ENCODE data around the gene MUSK.
A peak's percentile ranks its signal among the peaks of the same experiment; 100 is the strongest.

MUSK gene

DNA sequence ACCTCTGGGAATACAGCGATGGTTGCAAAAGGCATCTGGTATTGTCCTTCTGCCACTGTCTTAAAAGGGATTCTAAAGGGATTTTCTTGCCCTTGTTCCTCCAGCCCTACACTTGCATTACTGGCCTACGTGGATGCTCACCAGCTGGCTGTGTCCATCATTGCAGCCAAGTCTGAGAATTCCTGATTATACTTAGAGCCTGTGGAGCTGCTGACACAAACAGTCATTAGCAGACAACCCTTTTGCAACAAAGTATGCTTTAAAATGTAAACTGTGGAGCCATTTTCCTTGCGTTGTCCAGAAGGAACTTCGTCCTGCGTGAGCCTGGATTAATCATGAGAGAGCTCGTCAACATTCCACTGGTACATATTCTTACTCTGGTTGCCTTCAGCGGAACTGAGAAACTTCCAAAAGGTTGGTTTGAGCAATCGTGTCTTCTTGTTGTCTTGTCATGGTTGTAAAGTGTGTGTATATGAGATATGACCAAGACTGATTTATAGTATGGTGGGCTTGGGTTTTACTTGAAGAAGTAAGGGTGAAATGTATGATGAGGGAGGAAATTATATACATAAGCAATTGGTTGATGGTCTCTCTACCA lies at the start of gene MUSK:
Gene MUSK, plus strand, starts transcription at position 222 of the 598 bp plus-strand sequence. Its CDS starts 114 bp downstream, at position 336.
- TF ChIP-seq, protein P1, sequence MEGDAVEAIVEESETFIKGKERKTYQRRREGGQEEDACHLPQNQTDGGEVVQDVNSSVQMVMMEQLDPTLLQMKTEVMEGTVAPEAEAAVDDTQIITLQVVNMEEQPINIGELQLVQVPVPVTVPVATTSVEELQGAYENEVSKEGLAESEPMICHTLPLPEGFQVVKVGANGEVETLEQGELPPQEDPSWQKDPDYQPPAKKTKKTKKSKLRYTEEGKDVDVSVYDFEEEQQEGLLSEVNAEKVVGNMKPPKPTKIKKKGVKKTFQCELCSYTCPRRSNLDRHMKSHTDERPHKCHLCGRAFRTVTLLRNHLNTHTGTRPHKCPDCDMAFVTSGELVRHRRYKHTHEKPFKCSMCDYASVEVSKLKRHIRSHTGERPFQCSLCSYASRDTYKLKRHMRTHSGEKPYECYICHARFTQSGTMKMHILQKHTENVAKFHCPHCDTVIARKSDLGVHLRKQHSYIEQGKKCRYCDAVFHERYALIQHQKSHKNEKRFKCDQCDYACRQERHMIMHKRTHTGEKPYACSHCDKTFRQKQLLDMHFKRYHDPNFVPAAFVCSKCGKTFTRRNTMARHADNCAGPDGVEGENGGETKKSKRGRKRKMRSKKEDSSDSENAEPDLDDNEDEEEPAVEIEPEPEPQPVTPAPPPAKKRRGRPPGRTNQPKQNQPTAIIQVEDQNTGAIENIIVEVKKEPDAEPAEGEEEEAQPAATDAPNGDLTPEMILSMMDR (conservative IDR thresholded peaks at IDR 0.05; ENCODE audit: low read depth), result no peak
- CTCF ChIA-PET, result interaction anchor here (0.6 to 0.8 kb wide), 2 partner anchors 30 to 758 kb away, joined by 3 read pairs; no protein-coding TSS in a partner anchor

DNA sequence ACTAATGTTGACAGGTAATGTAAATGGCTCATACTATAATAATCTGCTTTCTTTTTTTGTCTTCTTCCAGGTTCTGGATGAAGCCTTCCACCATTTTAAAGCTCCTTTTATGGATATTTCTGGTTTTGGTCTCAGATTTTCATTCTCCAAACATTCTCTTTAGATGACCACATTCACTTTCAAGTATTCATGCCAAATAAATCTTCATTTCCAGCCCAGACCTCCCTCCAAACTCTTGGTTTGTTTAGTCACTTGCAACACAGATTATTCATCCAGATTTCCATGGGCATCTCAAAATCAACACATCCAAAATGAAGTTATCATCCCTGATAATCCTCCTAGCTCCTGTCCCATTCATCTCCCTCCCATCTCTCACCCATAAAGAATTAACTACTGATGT lies 48.8 kb upstream of the MUSK start:
- ChIA-PET CTCF (interaction anchor here (0.8 to 1.2 kb wide), 2 partner anchors 10 to 192 kb away, joined by 3 read pairs; no protein-coding TSS in a partner anchor), POLR2A (ENCODE audit: low non-redundant PET) (no interaction called here)
- TF ChIP-seq, protein P1 (conservative IDR thresholded peaks at IDR 0.05; ENCODE audit: low read depth), result no peak
- DNase-seq (ENCODE audit: low spot score), result no peak
- no peak overlapping the region for H3K27ac ChIP-seq

More for the DNA sequence above, at the start of gene MUSK:
- no peak for DNase-seq (ENCODE audit: low spot score)
- H3K27ac ChIP-seq, result no peak within 1 kb of the TSS
- POLR2A ChIA-PET (ENCODE audit: low non-redundant PET), result no interaction called here

DNA sequence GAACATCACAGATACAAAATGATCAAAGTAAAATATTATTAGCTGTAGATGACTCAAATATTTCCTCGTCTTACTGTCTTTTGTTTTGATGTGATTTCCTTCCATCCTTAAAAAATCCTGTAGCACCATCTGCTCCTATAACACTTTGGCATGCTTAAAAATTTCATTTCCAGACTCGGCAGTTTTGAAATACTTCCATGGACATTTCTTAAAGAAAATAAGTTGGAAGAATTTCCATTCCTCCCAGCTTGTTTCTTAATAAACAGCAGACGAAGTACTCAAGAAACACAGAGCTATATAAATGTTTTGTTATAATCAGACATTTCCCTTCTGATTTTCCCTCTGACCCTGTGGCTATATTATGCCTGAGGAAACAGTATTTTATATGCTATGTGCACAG lies 47.9 kb upstream of the MUSK start:
- POLR2A ChIA-PET (ENCODE audit: low non-redundant PET), result no interaction called here
- H3K27ac ChIP-seq, result no peak overlapping the region
- TF ChIP-seq, protein P1 (conservative IDR thresholded peaks at IDR 0.05; ENCODE audit: low read depth), result no peak
- DNase-seq (ENCODE audit: low spot score), result no peak
- CTCF ChIA-PET, result no interaction called here

DNA sequence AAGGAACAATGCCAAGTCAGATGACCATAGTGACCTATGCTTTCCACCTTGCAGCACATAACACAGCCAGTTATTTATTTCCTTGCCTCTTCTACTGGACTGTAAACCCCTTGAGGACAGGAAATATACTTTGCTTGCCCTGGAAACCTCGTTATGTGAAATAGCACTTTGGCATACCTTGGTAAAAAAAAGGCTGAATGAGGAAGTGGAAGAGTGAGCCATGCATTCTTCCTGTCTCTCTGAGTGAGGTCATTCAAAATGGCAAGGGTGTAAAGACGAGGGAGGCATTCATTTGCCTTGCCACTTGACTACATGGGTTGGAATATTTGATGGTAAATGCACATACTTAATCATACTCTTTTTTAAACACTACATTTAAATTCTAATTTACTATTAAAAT lies 46.2 kb upstream of the MUSK start:
- no peak overlapping the region for H3K27ac ChIP-seq
- POLR2A ChIA-PET (ENCODE audit: low non-redundant PET), result no interaction called here
- TF ChIP-seq, protein P1 (conservative IDR thresholded peaks at IDR 0.05; ENCODE audit: low read depth), result no peak
- DNase-seq (ENCODE audit: low spot score), result no peak
- CTCF ChIA-PET, result interaction anchor here (0.6 to 2.0 kb wide), 4 partner anchors 12 to 443 kb away, joined by 3 to 15 read pairs (median 7); no protein-coding TSS in a partner anchor

DNA sequence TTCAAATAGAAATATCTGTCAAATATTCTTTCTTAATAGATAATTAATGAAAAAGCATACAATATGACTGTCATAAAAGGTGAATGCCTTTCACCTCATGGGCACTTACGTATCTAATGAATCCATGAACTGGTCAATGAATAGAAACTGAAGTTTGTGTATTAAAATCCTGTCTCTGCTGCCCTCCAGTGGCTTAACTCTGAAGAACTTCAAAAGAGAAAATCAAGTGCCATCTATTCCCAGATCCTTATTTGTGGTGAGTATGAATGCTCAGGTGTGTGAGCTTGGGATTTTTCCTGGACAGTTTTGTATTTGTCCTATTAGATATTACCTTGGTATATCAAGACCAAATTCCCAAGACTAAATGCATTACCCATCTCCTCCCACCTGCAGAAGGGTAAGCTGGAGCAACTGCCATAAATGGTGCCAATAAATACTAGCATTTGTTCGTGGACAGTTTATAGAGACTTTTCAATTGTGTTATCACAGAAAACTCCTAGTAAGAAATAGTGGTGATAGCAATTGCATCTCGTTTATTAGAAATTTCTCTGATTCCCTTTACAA lies 45.0 kb upstream of the MUSK start:
- POLR2A ChIA-PET (ENCODE audit: low non-redundant PET), result interaction anchor here (0.7 kb wide), 1 partner anchor 190 kb away, joined by 3 read pairs; no protein-coding TSS in a partner anchor

DNA sequence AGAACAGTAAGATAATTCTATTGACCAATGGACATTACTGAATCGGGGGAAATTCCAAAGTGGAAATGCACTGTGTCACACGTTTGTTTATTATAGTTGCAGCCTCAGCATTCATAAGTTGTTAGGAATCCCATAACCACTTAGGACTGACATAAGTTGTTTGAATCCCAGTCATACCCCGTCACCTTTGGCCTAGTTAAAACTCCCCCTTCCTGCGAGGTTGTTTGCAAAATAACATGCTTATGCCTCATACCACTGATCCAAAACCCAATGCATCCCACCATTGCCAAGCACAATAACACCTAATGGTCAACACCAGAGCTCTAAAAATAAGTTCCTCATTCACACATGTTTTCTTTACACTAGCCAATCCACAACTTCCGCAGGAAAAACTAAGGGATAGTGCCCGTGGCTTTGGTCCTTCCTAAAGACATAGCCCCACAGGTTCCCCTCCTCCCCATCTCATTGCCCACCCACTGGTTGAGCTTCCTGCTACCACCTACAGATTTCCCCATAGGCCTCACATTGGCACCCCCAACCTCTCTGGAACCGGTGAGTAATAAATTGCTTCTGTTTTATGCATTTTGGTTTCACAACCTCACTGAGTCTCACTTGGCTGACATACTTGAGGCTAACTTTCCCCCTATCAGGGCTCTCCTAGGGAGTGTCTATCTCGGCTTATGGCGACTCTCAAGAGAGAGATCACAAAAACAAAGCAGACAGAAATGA lies 42.3 kb upstream of the MUSK start:
- POLR2A ChIA-PET (ENCODE audit: low non-redundant PET), result no interaction called here
- CTCF ChIA-PET, result no interaction called here

More for the DNA sequence above, 45.0 kb upstream of the MUSK start:
- DNase-seq (ENCODE audit: low spot score), result peak; percentile 76
- H3K27ac ChIP-seq, result no peak overlapping the region
- CTCF ChIA-PET, result interaction anchor here (0.5 to 2.0 kb wide), 30 partner anchors 11 to 778 kb away, joined by 3 to 19 read pairs (median 3); no protein-coding TSS in a partner anchor
- TF ChIP-seq, protein P1 (conservative IDR thresholded peaks at IDR 0.05; ENCODE audit: low read depth), result peak; percentile 89

More for the DNA sequence above, 42.3 kb upstream of the MUSK start:
- no peak overlapping the region for H3K27ac ChIP-seq
- DNase-seq (ENCODE audit: low spot score), result no peak
- TF ChIP-seq, protein P1 (conservative IDR thresholded peaks at IDR 0.05; ENCODE audit: low read depth), result no peak
